ENCODE measurements around the gene RFK. TPM values are rescaled to one million over a fixed set of nuclear protein-coding genes. Genes with fewer than 3 reads are reported as not detected.

The RFK gene
- total and polyA plus RNA-seq, 2 experiments from 2014 or later: 32.0 to 46.6 TPM

GRCh38 chr9:76424491-76424890, 30.3 kb upstream of the RFK start:
- Histone ChIP-seq H3K9me3 (ENCODE audit: low read depth) (no peaks in the 10 kb centered on the region), H3K9me2 (replicated peaks; ENCODE audit: insufficient read depth) (no peaks in the 10 kb centered on the region), H3K27ac (no peak overlapping the region), H2AFZ (no peak overlapping the region), H4K20me1 (ENCODE audit: insufficient read depth, poor library complexity, severe bottlenecking) (no peaks in the 10 kb centered on the region), H3K4me3 (no peak overlapping the region), H3K27me3 (no peaks in the 10 kb centered on the region), H3K4me2 (no peak overlapping the region), H3K79me2 (no peaks in the 10 kb centered on the region), H3K36me3 (replicated peaks; ENCODE audit: insufficient read depth, low read depth) (no peaks in the 10 kb centered on the region), H3K4me1 (ENCODE audit: insufficient read depth) (no peaks in the 10 kb centered on the region)
- no peak for TF ChIP-seq CTCF (IDR thresholded peaks at IDR 0.05; ENCODE audit: poor library complexity)
- TF ChIP-seq EZH2 (IDR thresholded peaks at IDR 0.05; ENCODE audit: borderline replicate concordance): no peak
- no peak for TF ChIP-seq EZH2phosphoT487 (IDR thresholded peaks at IDR 0.05; ENCODE audit: low read depth, severe bottlenecking, unreplicated experiment)
- WGBS (ENCODE audit: low lambda C conversion rate, missing lambda C conversion rate): 90% methylated on average over 4 of the region's 4 CpGs
- DNase-seq (ENCODE audit: low spot score): no peak

GRCh38 chr9:76423216-76424177, 29.3 kb upstream of the RFK start:
- 48% methylated on average over 2 of the region's 2 CpGs for WGBS (ENCODE audit: low lambda C conversion rate, missing lambda C conversion rate)

GRCh38 chr9:76419782-76420380, 25.7 kb upstream of the RFK start:
- H3K27ac ChIP-seq: no peak overlapping the region
- H3K27me3 ChIP-seq: no peaks in the 10 kb centered on the region
- H3K79me2 ChIP-seq: no peaks in the 10 kb centered on the region
- H3K36me3 ChIP-seq (replicated peaks; ENCODE audit: insufficient read depth, low read depth): no peaks in the 10 kb centered on the region
- DNase-seq (ENCODE audit: low spot score): peak; percentile 21
- H3K9me3 ChIP-seq (ENCODE audit: low read depth): no peaks in the 10 kb centered on the region
- 77% methylated on average over 2 of the region's 2 CpGs for WGBS (ENCODE audit: low lambda C conversion rate, missing lambda C conversion rate)
- no peak overlapping the region for H3K4me2 ChIP-seq
- TF ChIP-seq EZH2 (IDR thresholded peaks at IDR 0.05; ENCODE audit: borderline replicate concordance): no peak
- TF ChIP-seq CTCF (IDR thresholded peaks at IDR 0.05; ENCODE audit: poor library complexity): peak; percentile 33
- H3K9me2 ChIP-seq (replicated peaks; ENCODE audit: insufficient read depth): no peaks in the 10 kb centered on the region
- H2AFZ ChIP-seq: no peak overlapping the region
- no peaks in the 10 kb centered on the region for H4K20me1 ChIP-seq (ENCODE audit: insufficient read depth, poor library complexity, severe bottlenecking)
- no peak overlapping the region for H3K4me3 ChIP-seq
- no peaks in the 10 kb centered on the region for H3K4me1 ChIP-seq (ENCODE audit: insufficient read depth)

More at GRCh38 chr9:76423216-76424177, 29.3 kb upstream of the RFK start:
- Histone ChIP-seq H3K79me2 (no peaks in the 10 kb centered on the region), H3K27ac (no peak overlapping the region), H3K36me3 (replicated peaks; ENCODE audit: insufficient read depth, low read depth) (no peaks in the 10 kb centered on the region), H3K9me3 (ENCODE audit: low read depth) (no peaks in the 10 kb centered on the region), H3K4me2 (no peak overlapping the region), H3K4me3 (no peak overlapping the region), H3K9me2 (replicated peaks; ENCODE audit: insufficient read depth) (no peaks in the 10 kb centered on the region), H3K27me3 (no peaks in the 10 kb centered on the region), H3K4me1 (ENCODE audit: insufficient read depth) (no peaks in the 10 kb centered on the region), H2AFZ (no peak overlapping the region), H4K20me1 (ENCODE audit: insufficient read depth, poor library complexity, severe bottlenecking) (no peaks in the 10 kb centered on the region)
- TF ChIP-seq EZH2 (IDR thresholded peaks at IDR 0.05; ENCODE audit: borderline replicate concordance) (no peak), CTCF (IDR thresholded peaks at IDR 0.05; ENCODE audit: poor library complexity) (no peak), EZH2phosphoT487 (IDR thresholded peaks at IDR 0.05; ENCODE audit: low read depth, severe bottlenecking, unreplicated experiment) (no peak)
- peak; percentile 23 for DNase-seq (ENCODE audit: low spot score)
